Omental fat pad (tissue), 4 donors: Measurements from ENCODE around the gene NBL1. TPM values are rescaled to one million over a fixed set of nuclear protein-coding genes. Genes with fewer than 3 reads are reported as not detected.

Experiments
- ATAC-seq: fragments of 150-250 bp; one replicate; pipeline ENCODE4 v1.9.1; 2016; ENCODE audit warnings: mild to moderate bottlenecking, moderate library complexity; ENCODE audit not compliant: low FRiP score
- DNase-seq: peaks from one replicate; pipeline ENCODE4 v3.0.0-alpha.2; 2019; ENCODE audit warnings: low spot score
- total RNA-seq, 4 donors: library from RNA; depleted of rRNA; stranded (reverse); fragments of >200 nt; gene quantifications; one replicate each; pipeline ENCODE4 v1.1.0, GENCODE V29; 2016
- TF ChIP-seq, protein P1 (sequence below), 3 donors: fragments of 450-650 bp; IDR thresholded peaks; one replicate each; pipeline ENCODE4 v1.5.1; 2016 to 2017; ENCODE audit warnings: antibody characterized with exemption in 3 of 3, mild to moderate bottlenecking in 3 of 3, moderate library complexity in 2 of 3

The NBL1 gene
- 10 to 100 TPM; 36.8 to 97.9 (median 72.8) TPM for total RNA-seq

- TF ChIP-seq, protein P1, sequence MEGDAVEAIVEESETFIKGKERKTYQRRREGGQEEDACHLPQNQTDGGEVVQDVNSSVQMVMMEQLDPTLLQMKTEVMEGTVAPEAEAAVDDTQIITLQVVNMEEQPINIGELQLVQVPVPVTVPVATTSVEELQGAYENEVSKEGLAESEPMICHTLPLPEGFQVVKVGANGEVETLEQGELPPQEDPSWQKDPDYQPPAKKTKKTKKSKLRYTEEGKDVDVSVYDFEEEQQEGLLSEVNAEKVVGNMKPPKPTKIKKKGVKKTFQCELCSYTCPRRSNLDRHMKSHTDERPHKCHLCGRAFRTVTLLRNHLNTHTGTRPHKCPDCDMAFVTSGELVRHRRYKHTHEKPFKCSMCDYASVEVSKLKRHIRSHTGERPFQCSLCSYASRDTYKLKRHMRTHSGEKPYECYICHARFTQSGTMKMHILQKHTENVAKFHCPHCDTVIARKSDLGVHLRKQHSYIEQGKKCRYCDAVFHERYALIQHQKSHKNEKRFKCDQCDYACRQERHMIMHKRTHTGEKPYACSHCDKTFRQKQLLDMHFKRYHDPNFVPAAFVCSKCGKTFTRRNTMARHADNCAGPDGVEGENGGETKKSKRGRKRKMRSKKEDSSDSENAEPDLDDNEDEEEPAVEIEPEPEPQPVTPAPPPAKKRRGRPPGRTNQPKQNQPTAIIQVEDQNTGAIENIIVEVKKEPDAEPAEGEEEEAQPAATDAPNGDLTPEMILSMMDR (IDR thresholded peaks at IDR 0.05), result no peak
- DNase-seq, result no peak
- ATAC-seq, result peak; percentile 84
Measured at GRCh38 chr1:19643602-19644394, at the start of gene NBL1. TSS of gene NBL1 (plus strand) at chr1:19644311. CDS start at chr1:19655031, 10,720 bp downstream.

DNA sequence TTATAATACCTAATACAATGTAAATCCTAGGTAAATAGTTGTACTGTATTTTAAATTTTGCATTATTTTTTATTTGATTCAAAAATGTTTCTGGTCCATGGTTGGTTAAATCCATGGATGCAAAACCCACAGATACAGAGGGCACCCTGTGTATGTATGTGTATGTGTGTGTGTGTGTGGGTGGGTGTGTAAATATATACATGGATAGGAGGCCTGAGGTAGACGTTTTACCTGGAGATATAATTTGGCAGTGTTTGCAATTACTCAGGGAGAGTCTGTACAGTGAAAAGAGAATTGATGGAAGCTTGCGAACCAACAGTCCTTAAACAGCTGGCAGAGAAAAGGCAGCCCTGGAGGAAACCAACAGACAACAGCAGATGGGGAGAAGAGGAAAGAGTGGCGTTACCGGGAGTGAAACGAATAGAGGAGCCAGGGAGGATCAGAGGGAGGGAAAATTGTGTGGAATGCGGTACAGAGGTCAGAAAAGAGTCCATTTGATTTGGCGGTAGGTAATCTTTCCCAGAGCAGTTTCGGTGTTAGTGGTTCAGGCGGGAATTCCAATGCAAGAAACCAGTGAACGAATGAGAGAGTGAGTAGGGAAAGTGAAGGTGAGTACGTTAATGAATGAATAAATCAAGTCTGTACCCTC is 47.9 kb upstream of the NBL1 start:
- ATAC-seq, result peak; percentile 24
- no peak for DNase-seq
- TF ChIP-seq, protein P1 (IDR thresholded peaks at IDR 0.05), result no peak

- TF ChIP-seq, protein P1 (IDR thresholded peaks at IDR 0.05), result no peak
- DNase-seq, result peak; percentile 90
Measured at GRCh38 chr1:19596714-19597495, 47.2 kb upstream of the NBL1 start.

GRCh38 chr1:19597496-19598309 is 46.4 kb upstream of the NBL1 start:
- TF ChIP-seq, protein P1 (IDR thresholded peaks at IDR 0.05), result no peak
- DNase-seq (no peak), ATAC-seq (peak; percentile 37)

More at GRCh38 chr1:19596714-19597495, 47.2 kb upstream of the NBL1 start:
- ATAC-seq, result peak; percentile 95

- TF ChIP-seq, protein P1 (IDR thresholded peaks at IDR 0.05), result no peak
- no peak for DNase-seq
- no peak for ATAC-seq
Measured at GRCh38 chr1:19599810-19600209, 44.3 kb upstream of the NBL1 start.

GRCh38 chr1:19602486-19602885 is 41.6 kb upstream of the NBL1 start:
- ATAC-seq, result no peak
- no peak for DNase-seq
- TF ChIP-seq, protein P1 (IDR thresholded peaks at IDR 0.05), result no peak
